DMS 273 (cell line): ENCODE measurements around the gene CDC14B.
"Not testable (repeated sequence)": the region's sequence is repeated elsewhere in the genome, so short reads cannot be mapped to it uniquely, and the experiment has no call there.

ENCODE experiments used
- DNase-seq: peaks from one replicate; lab custom pipeline; 2025; ENCODE audit not compliant: unreplicated experiment; lab: John Stamatoyannopoulos, UW

The CDC14B gene

DNA sequence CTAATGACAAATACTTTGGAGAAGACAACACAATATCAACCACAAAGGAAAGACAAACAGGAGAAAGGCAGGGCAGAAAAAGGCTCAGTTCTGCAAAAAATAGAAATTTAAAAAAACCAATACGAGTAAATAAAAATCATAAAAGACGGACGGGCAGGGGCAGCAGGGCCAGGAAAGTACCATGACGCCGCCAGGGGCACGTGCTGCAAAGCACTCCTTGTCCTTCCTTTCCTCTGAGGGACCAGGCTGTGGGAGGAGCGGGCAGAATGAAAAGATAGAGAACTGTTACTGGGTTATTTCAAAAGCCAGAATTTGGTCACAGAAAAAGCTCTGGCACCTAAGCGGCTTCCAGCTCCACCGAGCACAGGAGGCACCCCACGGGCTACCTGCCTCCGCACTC is 115.7 kb downstream of the CDC14B start:
- no peak for DNase-seq

DNA sequence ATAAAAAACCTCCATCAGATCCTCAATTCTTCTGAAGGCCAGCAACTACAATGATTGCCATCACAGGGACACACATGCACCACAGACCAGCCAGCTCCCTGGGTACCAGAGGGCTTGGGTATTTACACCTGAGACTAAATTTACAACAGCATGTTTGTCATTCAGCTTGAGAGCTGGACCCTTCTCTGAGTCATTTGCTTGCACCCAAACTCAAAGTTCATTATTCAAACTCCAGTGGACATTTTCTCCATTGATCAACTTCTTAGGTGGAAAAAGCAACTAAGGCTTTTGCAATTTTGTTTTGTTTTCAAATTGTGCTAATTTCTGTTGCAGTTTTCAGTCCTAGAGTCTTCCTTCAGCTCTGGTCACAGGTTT is 116.3 kb downstream of the CDC14B start:
- not testable (repeated sequence) for DNase-seq

DNA sequence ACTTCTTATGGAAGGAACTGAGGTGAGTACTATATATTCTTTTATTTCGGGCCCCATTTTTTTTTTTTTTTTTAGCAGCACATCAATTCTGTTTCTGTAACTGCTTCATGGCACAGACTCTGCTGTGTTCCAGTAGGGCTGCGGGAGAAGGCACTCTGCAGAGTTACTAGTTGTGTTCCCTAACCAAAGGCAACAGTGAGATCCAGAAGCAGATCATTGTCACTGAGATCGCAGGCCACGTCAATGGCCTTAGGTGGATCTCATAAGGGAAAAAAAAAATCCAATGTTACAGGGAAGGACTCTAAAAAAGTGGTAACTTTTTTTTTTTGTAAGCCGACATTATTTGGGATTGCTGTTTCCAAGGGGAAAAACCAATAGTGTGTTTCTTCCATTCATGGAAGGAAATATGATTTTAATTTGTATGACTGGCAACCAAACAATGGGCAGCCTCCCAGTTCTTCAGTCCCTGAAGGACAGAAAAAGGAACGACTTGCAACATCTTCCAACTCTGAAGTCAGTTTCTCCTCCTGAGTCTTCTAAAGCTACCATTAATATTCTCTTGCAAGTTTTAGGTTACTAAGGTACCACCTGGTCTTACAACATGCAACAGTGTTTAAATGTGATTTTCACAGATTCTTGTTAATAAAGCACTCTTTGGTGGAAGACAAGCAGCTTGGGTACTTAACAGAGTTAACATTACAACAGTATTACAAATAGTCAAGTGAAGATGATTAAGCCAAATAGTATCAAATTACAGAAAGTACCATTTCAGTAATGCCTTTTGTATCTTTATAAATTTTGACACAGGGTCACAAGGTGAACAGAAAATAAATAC is 116.9 kb downstream of the CDC14B start:
- DNase-seq: no peak

DNA sequence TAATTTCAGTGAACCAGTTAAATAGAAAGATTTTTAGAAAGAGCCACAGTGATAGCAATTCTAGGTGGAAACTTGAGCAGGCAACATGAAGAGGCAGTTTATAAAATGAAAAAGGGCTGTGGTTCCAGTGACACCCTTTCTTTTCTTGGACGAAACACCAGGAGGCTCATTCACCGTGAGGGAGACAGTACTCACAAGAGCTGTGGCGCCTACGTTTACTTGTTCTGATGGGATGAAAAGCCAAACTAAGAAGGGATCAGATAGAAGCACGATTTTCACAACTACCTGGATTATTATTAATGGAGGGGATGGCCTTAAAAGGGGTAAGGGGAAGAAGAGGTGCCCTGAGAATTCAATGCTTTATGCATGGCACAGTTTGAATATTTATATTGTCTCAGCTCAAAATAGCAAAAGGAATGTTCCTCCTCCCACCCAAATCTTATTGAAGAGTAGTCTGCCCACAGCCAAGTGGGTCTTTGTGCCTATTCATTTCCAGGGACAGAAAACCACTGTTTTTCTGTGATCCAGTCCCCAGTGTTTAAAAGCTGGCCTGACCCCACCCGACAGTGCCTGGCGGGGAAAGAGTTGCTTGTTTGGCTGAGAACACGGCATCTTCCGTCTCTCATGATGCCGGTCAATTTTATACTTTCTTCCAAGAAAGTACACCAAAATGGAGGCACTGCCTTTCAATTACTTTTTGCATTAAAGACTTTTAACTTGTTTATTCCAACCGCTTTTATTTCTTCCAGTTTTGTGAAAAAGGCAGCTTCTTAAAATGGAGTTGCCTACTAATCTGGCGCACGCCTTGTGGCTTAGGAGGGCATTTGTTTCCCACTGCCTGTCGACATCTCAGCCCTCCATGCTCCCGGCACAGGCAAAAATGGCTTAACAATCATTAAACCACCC is 117.8 kb downstream of the CDC14B start:
- no peak for DNase-seq

DNA sequence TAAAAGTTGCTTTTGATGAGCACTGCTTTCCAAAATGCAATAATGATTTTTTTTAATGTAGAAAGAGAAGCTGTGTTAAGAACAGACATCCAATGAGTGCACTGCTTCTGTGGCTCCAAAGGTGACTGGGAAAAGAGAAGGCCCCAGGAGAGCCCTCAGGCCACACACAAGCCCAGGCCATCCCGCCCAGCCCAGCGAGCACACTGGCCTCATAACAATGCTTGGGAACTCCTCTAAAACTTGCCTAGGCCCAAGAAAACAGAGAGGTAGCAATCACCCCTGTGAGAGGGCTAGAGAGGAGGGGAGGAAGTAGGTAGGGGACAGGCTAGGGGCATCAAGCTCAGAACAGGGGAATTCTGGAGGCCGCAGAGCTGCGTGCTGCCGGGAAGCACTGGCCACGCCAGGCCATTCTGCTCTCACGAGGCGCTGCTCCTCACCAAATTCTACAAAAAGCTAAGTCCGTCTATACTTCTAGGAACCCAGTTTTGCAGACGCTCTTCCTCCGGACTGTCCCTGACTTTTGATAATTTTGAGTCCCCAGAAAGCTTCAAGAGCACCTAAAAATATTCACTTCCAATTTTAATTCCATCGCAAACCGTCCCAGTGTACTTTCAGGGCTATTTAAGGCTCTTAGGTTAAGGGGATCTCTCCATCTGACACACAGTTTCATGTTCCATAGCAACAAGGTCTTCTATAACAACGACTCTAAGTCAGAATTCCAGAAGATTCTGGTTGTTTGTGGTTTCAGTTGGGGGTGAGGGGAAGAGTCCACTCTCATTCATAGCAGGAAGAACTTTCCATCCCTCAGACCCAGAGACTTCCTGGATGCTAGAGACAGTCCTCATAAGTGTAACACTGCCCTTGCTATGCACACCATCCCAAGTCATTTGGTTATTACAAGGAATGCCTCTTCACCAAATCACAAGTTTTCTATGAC is 118.7 kb downstream of the CDC14B start:
- DNase-seq: no peak

DNA sequence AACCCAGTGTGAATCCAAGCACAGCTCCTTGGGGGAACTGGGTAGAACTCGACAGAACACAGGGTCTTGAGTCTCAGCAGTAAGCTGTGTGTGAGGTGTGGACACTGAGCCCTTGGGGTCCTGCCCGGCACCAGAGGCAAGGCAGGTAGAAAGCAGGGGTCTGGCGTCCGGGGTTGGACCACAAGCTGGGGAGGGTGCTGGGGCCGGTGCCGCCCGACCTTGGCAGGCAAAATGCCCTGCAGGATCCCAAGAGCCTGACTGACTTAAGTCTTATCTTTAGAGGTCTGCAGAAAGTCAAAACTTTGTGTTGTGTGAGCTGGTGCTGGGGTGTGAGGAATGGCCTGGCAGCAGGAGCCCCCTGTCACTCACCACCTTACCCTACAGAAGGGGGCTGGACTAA is 120.4 kb downstream of the CDC14B start:
- DNase-seq: no peak

DNA sequence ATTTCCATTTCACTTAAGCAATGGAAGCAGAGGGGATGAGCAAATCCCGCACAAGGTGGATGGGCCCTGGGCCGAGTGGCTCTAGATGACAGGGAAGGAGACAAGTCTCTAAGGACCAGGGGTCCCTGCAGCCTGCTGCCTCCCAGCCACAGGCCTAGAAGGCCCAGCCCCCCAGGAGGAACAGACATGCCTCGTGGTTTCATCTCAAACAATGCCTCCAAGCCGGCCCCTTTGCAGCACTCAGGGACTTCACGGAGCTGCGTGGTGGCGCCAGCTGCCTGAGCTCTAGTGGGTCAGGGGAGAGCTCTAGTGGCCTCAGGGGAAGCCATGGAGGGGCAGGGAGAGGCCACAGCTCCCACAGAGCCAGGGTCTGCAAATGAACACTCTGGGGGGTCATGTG is 120.8 kb downstream of the CDC14B start:
- no peak for DNase-seq

DNA sequence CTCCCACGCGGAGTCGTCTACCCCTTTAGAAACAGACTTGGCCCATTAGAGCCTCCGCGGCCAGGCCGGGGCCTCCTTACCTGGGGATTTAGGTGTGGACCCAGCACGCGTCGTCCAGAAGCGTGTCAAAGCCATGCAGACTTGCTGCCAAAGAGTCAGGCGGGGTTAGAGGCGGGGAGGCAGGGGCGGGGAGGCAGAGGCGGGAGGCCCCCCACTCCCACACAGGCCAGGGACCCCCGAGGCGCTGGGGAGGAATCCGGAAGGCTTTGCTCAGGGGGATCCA is 122.6 kb downstream of the CDC14B start:
- DNase-seq: no peak

DNA sequence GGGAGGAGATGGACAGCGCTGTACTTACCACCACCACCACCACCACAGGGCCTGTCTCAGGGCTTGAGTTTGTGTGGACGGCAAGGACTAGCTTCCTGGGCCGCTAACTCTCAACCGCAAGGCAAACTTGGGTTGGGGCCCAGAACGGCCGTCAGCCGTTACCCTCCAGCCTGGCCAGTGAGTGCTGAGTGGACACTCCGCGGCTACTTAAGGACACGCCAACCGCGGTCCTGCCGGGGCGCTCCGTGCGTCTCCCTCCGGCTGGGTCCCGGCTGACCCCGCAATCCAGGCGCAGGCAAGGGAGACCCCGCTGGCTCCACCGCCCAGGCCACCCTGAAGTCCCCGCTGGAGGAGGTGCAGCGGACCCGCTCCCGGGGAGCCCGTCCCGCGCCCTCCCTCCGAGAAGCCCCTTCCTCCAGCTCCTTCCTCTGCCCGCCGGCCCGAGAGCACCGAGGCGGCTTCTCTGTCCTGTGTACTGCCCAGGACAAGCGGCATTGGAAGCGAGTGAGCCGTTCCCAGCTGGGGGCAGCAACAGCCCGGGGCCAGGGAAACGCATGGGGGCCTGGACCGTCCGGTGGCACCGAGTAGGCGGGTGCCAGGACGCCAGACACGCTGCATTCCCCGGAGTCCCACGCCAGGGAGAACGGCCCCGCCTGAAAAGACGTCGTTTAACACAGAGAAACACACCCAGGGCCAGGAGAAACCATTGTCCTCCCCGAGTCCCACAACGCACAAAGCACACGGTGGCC is 123.1 kb downstream of the CDC14B start:
- no peak for DNase-seq

DNA sequence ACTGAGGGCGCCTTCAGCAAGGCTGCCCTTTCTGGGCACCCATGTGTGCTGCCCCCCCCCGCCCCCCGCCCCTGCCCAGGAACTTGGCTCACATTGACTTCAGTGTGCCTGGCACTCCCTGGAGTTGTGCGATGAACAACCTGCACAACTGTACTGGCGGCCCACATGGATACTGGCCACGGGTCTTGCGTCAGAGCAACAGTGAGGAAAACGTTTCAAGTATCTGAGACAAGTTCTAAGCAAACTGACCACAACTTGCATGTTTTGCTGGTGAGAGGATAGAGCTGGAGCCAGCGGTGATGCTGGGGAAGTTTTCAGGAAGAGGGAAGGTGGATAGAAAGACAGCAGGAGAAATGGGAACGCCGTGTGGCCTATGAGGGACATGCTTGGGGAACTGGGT is 124.3 kb downstream of the CDC14B start:
- DNase-seq: no peak

DNA sequence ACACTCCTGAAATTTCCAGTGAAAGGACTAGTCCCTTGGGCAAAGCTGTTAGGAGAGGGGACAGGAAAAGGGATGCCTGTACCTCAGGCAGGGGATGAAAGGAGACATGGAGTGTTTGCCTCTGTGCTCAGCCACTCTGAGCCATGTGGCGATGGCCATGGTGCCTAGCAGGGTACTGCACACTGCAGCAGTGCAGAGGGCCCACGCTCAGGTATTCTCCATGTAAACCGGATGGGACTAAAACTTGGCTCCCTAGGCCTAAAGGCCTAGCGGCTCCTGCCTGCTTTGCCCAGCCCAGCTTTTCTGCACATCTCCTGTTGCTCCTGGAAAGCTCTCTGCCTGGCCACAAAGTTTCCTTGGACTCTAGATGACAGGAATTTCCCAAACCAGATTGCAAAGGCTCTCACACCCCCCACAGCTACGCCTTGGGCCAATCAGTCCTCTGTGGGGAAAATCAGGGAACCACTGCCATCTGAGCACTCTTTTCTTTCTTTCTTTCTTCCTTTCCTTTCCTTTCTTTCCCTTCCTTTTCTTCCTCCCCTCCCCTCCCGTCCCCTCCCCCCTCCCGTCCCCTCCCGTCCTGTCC is 125.3 kb downstream of the CDC14B start:
- no peak for DNase-seq

DNA sequence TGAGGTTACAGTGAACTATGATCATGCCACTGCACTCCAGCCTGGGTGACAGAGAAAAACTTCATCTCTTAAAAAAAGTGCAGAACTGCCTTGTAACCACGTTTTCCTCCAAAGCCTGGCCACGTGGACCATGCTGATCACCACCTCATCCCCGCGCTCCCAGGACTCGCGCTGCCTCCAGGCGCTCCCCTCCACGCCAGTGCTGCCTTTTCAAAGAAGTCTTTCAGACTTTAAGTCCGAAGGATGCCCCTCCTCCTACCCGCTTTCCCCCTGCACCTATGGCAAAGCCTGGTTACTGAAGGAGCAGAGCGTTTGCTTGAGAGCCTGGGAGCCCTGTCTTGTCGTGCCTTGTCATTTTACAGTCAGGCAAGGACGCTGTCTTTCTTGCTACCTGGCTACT is 125.9 kb downstream of the CDC14B start:
- no peak for DNase-seq

DNA sequence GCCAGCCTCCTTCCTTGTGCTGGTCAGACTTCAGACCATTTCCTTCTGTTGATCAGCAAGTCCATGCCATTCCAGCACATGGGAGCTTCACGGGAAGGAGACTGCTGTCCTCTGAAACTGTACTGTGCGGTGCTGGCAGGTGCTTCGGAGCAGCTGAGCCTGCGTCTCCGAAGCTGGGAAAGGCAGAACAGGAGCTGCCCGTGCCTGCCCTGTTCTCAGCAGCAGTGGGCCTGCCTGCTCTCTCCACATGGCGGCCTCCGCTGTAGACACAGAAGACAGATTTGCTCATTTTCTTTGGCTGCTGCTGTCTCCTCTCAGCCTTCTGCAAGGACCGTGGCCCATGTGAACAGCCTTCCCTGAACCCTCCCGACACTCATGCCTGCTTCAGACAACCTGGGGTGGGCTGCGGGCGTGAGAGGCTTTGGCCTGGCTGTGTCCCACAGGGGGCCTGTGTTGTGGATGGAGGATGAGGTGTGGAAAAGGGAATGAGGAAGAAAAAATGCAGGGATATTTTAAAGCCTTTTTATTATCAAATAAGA is 126.6 kb downstream of the CDC14B start:
- no peak for DNase-seq

DNA sequence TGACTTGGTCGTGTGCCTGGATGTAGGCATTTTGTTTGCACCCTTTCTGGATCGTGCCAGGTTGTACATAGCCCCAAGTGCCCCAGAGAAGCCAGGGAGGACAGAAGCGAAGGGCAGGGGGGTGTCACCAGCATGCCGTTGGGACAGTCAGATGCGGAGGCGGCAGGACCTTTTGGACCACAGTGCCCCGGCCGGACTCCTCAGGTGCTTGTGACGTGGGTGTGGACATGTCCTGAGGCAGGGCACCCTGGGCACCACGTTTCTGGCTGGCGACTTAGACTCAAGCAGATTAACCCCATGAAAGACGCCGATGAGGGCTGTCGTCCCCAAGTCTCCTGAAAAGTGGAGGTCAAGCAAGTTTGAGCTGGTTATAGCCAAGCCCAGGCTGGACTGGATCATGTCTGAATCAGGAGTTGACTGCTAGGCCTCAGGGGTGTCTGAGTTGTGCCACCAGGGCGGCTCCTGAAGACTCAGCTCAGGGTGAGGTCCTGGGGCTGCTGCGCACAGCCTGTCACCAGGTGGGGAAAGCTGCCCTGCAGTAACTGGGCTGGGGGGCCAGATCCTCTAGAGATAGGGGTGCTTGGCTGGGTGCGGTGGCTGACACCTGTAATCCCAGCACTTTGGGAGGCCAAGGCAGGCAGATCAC is 127.6 kb downstream of the CDC14B start:
- DNase-seq: no peak

DNA sequence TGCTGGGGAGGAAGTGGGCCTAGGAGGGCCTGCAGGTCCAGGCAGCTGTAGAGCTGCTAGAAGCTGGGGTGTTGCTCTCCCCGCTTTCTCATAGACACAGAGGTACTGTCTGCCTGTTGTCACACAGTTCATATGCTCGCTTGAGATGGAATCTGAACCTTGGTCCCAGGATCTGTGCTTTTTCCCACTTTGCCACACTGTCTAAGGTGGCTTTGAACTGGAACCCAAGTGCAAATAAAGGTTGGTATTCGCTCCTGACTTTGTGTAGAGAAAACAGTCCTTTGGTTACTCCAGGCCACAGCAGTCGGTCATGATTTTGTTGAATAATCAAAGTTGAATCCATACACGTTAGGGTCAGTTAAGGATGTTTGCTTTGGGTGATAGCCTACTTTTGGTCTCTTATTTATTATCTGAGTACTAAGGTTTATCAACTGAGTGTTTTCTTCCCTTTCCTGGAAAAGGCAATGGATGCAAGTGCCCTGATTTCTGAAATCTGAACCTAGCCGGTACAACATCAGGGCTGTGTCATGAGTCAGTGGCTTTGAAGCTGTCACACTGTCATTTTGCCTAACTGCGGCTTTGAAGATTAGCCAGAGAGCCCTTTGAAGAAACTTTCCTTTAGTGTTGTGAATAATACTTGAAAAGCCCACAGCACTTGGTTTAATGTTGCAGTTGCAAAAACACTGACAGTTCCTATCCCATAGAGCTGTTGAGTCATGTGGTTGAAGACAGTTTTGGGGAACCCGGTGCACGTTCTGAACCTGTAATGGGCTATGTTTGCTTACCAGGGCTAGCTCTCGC is 128.4 kb downstream of the CDC14B start:
- no peak for DNase-seq

DNA sequence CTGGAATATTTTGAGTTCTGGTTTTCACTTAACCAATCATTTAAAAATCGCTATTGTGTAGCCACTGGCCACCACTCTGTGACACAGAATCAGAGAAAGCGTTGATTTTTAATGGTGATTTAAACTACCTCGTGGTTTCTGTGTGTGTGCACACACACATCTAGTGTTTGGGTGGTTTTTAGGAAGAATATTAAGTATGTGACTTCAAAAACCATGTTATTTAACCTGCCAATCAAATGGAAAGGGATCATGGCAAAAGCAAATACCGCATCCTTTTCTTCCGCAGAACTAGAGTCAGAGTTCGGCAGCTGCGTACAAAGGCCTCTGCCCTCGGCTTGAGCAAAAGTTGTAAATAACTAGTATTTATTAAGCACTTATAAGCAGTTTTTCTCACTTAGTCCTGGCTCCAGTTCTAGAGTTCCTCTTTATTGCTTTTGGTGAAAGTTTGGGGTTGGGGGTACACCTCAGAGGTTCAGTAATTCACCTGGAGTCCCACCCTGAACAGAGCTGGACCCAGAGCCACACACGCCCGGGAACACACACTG is 129.0 kb downstream of the CDC14B start:
- no peak for DNase-seq

DNA sequence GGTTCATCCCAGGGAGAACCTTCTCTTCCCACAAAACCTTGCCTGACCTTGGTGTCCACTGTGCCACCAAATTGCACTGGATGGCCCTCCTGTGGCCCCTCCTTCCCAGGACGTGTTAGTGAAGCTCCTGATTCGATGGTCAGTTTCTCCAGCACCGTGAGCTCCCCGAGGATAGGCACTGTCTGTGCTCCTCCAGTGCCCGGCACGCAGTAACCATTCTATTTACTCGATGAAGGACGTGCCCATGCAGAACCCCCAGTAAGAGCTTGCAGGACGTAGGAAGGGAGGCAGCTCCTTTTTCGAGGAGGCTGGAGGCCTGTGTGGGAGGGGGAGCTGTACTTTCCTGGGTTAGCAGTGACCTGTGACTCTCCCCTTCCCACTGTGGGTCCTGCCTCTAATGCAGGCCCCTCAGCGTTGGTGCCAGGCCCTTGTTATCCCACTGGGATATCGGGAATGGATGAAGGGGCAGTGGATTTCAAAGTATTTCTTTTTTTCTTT is 130.1 kb downstream of the CDC14B start:
- DNase-seq: no peak

DNA sequence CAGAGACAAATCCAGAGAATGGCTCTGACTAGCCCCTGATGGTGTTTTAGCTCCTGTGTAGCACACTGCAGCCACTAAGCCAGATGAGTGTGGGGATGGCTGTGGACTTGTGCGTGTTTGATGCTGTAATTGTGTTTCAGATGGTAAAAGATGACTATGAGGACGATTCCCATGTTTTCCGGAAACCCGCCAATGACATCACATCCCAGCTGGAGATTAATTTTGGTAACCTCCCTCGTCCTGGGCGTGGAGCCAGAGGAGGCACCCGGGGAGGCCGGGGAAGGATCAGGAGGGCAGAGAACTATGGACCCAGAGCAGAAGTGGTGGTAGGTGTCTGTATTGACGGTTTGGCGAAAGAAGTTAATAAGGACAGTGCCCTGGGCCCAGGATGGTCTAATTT is 131.7 kb downstream of the CDC14B start:
- no peak for DNase-seq
